ENCODE results near the gene OSTM1. TPM values are rescaled to one million over a fixed set of nuclear protein-coding genes. Genes with fewer than 3 reads are reported as not detected.
A peak's percentile ranks its signal among the peaks of the same experiment; 100 is the strongest.

OSTM1 gene
- total RNA-seq, 1 experiment from 2014 or later: 20.9 TPM

DNA sequence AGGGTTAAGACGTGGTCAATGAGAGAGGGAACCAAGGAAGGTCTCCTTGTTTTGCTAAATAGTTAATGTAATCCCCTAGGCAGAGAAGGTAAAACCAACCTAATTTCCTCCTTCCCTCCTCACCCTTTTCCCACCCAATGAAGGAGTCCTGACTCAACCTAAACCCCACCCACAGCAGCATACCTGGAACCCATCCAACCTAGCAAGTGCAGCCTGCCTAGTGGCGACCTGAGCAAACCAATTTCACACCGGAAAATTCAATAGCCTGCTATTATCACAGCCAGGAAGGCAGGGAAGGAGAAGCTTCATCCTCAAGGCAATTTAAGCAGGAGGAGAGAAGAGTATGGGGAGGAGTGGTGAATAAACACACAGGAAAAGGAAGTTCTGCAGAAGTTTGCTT lies 46.9 kb downstream of the OSTM1 start:
- H3K27ac Mint-ChIP-seq: peak overlapping the region in 1 of 3 experiments; percentile 33; a peak in 1 of 7 replicates
- Histone ChIP-seq H3K79me2 (ENCODE audit: insufficient read depth, low read length) (no peaks in the 10 kb centered on the region), H3K4ac (ENCODE audit: low read depth, low read length) (no peak overlapping the region), H3K4me2 (ENCODE audit: insufficient read depth, insufficient read length, low read length) (no peak overlapping the region), H3K4me1 (ENCODE audit: insufficient read depth, low read length) (no peaks in the 10 kb centered on the region), H3K79me1 (ENCODE audit: insufficient read depth, low read depth, low read length, poor library complexity, severe bottlenecking) (no peaks in the 10 kb centered on the region), H2BK120ac (ENCODE audit: low read depth, low read length, poor library complexity, severe bottlenecking) (no peak overlapping the region), H3K9ac (ENCODE audit: extremely low read depth, insufficient read length, low read length) (no peak overlapping the region), H4K20me1 (ENCODE audit: control insufficient read depth, insufficient read depth, insufficient read length) (no peaks in the 10 kb centered on the region), H3K56ac (ENCODE audit: insufficient read length, low read depth, low read length) (no peak overlapping the region), H4K91ac (ENCODE audit: insufficient read length, low read depth, low read length) (no peak overlapping the region), H3K23me2 (ENCODE audit: insufficient read length, low read depth, low read length, poor library complexity, severe bottlenecking) (no peaks in the 10 kb centered on the region), H2BK15ac (ENCODE audit: low read depth, low read length) (no peak overlapping the region), H2AK5ac (ENCODE audit: insufficient read length, low read length) (no peak overlapping the region), H2AFZ (ENCODE audit: low read length) (no peak overlapping the region), H3K23ac (ENCODE audit: insufficient read length, low read depth, low read length) (no peak overlapping the region), H3K18ac (ENCODE audit: insufficient read length, low read depth, low read length) (no peak overlapping the region), H2BK20ac (ENCODE audit: low read depth, low read length, poor library complexity, severe bottlenecking) (no peak overlapping the region), H4K5ac (ENCODE audit: insufficient read length, low read depth, low read length) (no peak overlapping the region), H3K27ac (ENCODE audit: insufficient read length, low read depth, low read length) (no peak overlapping the region), H2BK5ac (ENCODE audit: insufficient read length, low read length) (no peak overlapping the region), H2BK12ac (ENCODE audit: insufficient read length, low read depth, low read length) (no peak overlapping the region), H3K14ac (ENCODE audit: insufficient read depth, low read length) (no peak overlapping the region), H4K8ac (replicated peaks; ENCODE audit: insufficient read length, low read depth, low read length) (no peak overlapping the region), H3K9me3 (ENCODE audit: control insufficient read depth, low read depth, low read length) (no peaks in the 10 kb centered on the region), H3T11ph (ENCODE audit: low read length) (no peak overlapping the region), H3K27me3 (ENCODE audit: insufficient read depth, low read length) (no peaks in the 10 kb centered on the region)
- peaks cover 5 to 7% of the 10 kb centered on the region in 2 experiments; a peak in 3 of 4 replicates for H3K4me1 Mint-ChIP-seq
- H3K36me3 Mint-ChIP-seq (ENCODE audit: insufficient read depth in 1 of 3, low read depth in 3 of 3): no peaks in the 10 kb centered on the region; a peak in 1 of 7 replicates
- H3K27me3 Mint-ChIP-seq (ENCODE audit: low read depth): peaks cover 2% of the 10 kb centered on the region; the same call in 1 of the 2 replicates
- H3K4me3 Mint-ChIP-seq: no peak overlapping the region
- WGBS (ENCODE audit: extremely low coverage, insufficient read length, low lambda C conversion rate): no CpG with 5 or more reads among the region's 3 CpGs
- H3K9me3 Mint-ChIP-seq: no peaks in the 10 kb centered on the region
- TF ChIP-seq, protein P1, sequence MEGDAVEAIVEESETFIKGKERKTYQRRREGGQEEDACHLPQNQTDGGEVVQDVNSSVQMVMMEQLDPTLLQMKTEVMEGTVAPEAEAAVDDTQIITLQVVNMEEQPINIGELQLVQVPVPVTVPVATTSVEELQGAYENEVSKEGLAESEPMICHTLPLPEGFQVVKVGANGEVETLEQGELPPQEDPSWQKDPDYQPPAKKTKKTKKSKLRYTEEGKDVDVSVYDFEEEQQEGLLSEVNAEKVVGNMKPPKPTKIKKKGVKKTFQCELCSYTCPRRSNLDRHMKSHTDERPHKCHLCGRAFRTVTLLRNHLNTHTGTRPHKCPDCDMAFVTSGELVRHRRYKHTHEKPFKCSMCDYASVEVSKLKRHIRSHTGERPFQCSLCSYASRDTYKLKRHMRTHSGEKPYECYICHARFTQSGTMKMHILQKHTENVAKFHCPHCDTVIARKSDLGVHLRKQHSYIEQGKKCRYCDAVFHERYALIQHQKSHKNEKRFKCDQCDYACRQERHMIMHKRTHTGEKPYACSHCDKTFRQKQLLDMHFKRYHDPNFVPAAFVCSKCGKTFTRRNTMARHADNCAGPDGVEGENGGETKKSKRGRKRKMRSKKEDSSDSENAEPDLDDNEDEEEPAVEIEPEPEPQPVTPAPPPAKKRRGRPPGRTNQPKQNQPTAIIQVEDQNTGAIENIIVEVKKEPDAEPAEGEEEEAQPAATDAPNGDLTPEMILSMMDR (conservative IDR thresholded peaks at IDR 0.05): no peak
- DNase-seq: no peak

All from H9 (cell line).